Gastrocnemius medialis (tissue), 4 donors: Measurements from ENCODE around the gene SLC35G6.

Experiments
- CTCF ChIP-seq, 5 experiments: fragments of 450-650 bp in 3 of 5; fragments of 200-600 bp in 2 of 5; sonication (generic) in 2 of 5; IDR thresholded peaks in 4 of 5; conservative IDR thresholded peaks in 1 of 5; 1 replicate in 4 of 5; 2 replicates in 1 of 5; pipeline ENCODE4 v1.5.1; 2016 to 2019; ENCODE audit warnings: antibody characterized with exemption in 5 of 5, mild to moderate bottlenecking in 3 of 5, moderate library complexity in 3 of 5
- POLR2A ChIP-seq, 2 donors: fragments of 450-650 bp; IDR thresholded peaks; one replicate each; pipeline ENCODE4 v1.6.1; 2017; ENCODE audit warnings: antibody characterized with exemption in 2 of 2, mild to moderate bottlenecking in 2 of 2, moderate library complexity in 2 of 2

GRCh38 chr17:7440113-7440833, 41.0 kb upstream of the SLC35G6 start:
- TF ChIP-seq POLR2A (IDR thresholded peaks at IDR 0.05): no peak
- no peak for TF ChIP-seq CTCF (IDR thresholded peaks at IDR 0.05 in 4 of 5, conservative IDR thresholded peaks at IDR 0.05 in 1 of 5)
